Mesodermal cell (in vitro differentiated cells): ENCODE results near the gene MARK3.

Source experiments
- H3K27ac ChIP-seq: 2 replicates; pipeline ENCODE4 v1.7.0; 2013; ENCODE audit warnings: mild to moderate bottlenecking, low read depth, low read length, moderate library complexity; ENCODE audit not compliant: severe bottlenecking
- H3K36me3 ChIP-seq: 2 replicates; pipeline ENCODE4 v1.7.1; 2013; ENCODE audit warnings: mild to moderate bottlenecking, low read length, moderate library complexity; ENCODE audit not compliant: control insufficient read depth, insufficient read depth
- H3K4me1 ChIP-seq: one replicate; pipeline ENCODE4 v1.7.1; 2013; ENCODE audit warnings: mild to moderate bottlenecking, low read length; ENCODE audit not compliant: insufficient read depth, control insufficient read depth, poor library complexity, severe bottlenecking
- H3K4me3 ChIP-seq: 2 replicates; pipeline ENCODE4 v1.7.0; 2013; ENCODE audit warnings: low read length, control low read depth, mild to moderate bottlenecking; ENCODE audit not compliant: insufficient read depth, poor library complexity, severe bottlenecking; ENCODE audit errors: extremely low read depth
- H3K9me3 ChIP-seq: 2 replicates; pipeline ENCODE4 v1.7.1; 2013; ENCODE audit warnings: mild to moderate bottlenecking, low read length, moderate library complexity; ENCODE audit not compliant: control insufficient read depth
- WGBS, 2 experiments: methylation state at CpG; one replicate each; pipeline ENCODE4 v1.1.5; 2013; ENCODE audit warnings: missing lambda C conversion rate in 2 of 2; ENCODE audit not compliant: insufficient coverage in 2 of 2; 5-methylcytosine and 5-hydroxymethylcytosine counted together

Gene MARK3

GRCh38 chr14:103385929-103386712 is 906 bp downstream of the MARK3 start:
- H3K36me3 ChIP-seq = peaks cover 7% of the 10 kb centered on the region
- peak overlapping the region; percentile 66 for H3K27ac ChIP-seq
- H3K4me1 ChIP-seq = peaks cover 7% of the 10 kb centered on the region
- H3K9me3 ChIP-seq = no peaks in the 10 kb centered on the region
- WGBS, 2 experiments = 0% methylated on average over 36 to 40 of the region's 44 CpGs
- peak overlapping the region; percentile 70 for H3K4me3 ChIP-seq

GRCh38 chr14:103386713-103387329 is 1.6 kb downstream of the MARK3 start:
- peaks cover 7% of the 10 kb centered on the region for H3K36me3 ChIP-seq
- H3K27ac ChIP-seq = peak overlapping the region; percentile 66
- WGBS, 2 experiments = 4 to 17% methylated on average over 3 to 4 of the region's 9 CpGs
- H3K4me1 ChIP-seq = peaks cover 7% of the 10 kb centered on the region
- H3K4me3 ChIP-seq = peak overlapping the region; percentile 70
- no peaks in the 10 kb centered on the region for H3K9me3 ChIP-seq

- H3K27ac ChIP-seq = no peak overlapping the region
- no peak overlapping the region for H3K4me3 ChIP-seq
- peaks cover 7% of the 10 kb centered on the region for H3K36me3 ChIP-seq
- no peaks in the 10 kb centered on the region for H3K9me3 ChIP-seq
- 100% methylated on average over 1 of the region's 1 CpG; no CpG with 5 or more reads in 1 of the 2 experiments for WGBS, 2 experiments
- H3K4me1 ChIP-seq = no peaks in the 10 kb centered on the region
Measured at GRCh38 chr14:103388664-103389063, 3.4 kb downstream of the MARK3 start.

GRCh38 chr14:103390605-103391004 is 5.4 kb downstream of the MARK3 start:
- Histone ChIP-seq H3K36me3 (peaks cover 7% of the 10 kb centered on the region), H3K4me3 (no peak overlapping the region), H3K4me1 (no peaks in the 10 kb centered on the region), H3K9me3 (no peaks in the 10 kb centered on the region), H3K27ac (no peak overlapping the region)
- WGBS, 2 experiments = 90 to 92% methylated on average over 2 to 3 of the region's 4 CpGs

GRCh38 chr14:103391048-103391447 is 5.8 kb downstream of the MARK3 start:
- 83% methylated on average over 2 of the region's 4 CpGs; no CpG with 5 or more reads in 1 of the 2 experiments for WGBS, 2 experiments
- Histone ChIP-seq H3K4me1 (peaks cover 3% of the 10 kb centered on the region), H3K4me3 (no peak overlapping the region), H3K36me3 (peaks cover 7% of the 10 kb centered on the region), H3K27ac (no peak overlapping the region), H3K9me3 (no peaks in the 10 kb centered on the region)

- Histone ChIP-seq H3K4me3 (no peak overlapping the region), H3K9me3 (no peaks in the 10 kb centered on the region), H3K27ac (no peak overlapping the region), H3K4me1 (peaks cover 3% of the 10 kb centered on the region), H3K36me3 (peaks cover 7% of the 10 kb centered on the region)
- 93 to 96% methylated on average over 3 to 4 of the region's 5 CpGs for WGBS, 2 experiments
Measured at GRCh38 chr14:103392106-103392505, 6.9 kb downstream of the MARK3 start.

GRCh38 chr14:103392572-103392971 is 7.4 kb downstream of the MARK3 start:
- H3K4me1 ChIP-seq = peaks cover 4% of the 10 kb centered on the region
- WGBS, 2 experiments = 89 to 94% methylated on average over 7 of the region's 8 CpGs
- H3K27ac ChIP-seq = no peak overlapping the region
- peaks cover 7% of the 10 kb centered on the region for H3K36me3 ChIP-seq
- no peak overlapping the region for H3K4me3 ChIP-seq
- H3K9me3 ChIP-seq = no peaks in the 10 kb centered on the region

- Histone ChIP-seq H3K4me1 (peaks cover 9% of the 10 kb centered on the region), H3K27ac (no peak overlapping the region), H3K9me3 (no peaks in the 10 kb centered on the region), H3K36me3 (peaks cover 7% of the 10 kb centered on the region), H3K4me3 (no peak overlapping the region)
- WGBS, 2 experiments = 83 to 90% methylated on average over 5 to 6 of the region's 6 CpGs
Measured at GRCh38 chr14:103393070-103393469, 7.9 kb downstream of the MARK3 start.

- Histone ChIP-seq H3K36me3 (no peaks in the 10 kb centered on the region), H3K4me3 (no peak overlapping the region), H3K4me1 (peaks cover 15% of the 10 kb centered on the region), H3K27ac (no peak overlapping the region), H3K9me3 (no peaks in the 10 kb centered on the region)
- 71 to 81% methylated on average over 3 to 6 of the region's 9 CpGs for WGBS, 2 experiments
Measured at GRCh38 chr14:103393676-103394626, 8.7 kb downstream of the MARK3 start.

GRCh38 chr14:103395244-103395643 is 10.0 kb downstream of the MARK3 start:
- no peak overlapping the region for H3K27ac ChIP-seq
- H3K4me3 ChIP-seq = no peak overlapping the region
- H3K9me3 ChIP-seq = no peaks in the 10 kb centered on the region
- H3K4me1 ChIP-seq = peaks cover 15% of the 10 kb centered on the region
- no peaks in the 10 kb centered on the region for H3K36me3 ChIP-seq
- 60 to 100% methylated on average over 1 of the region's 2 CpGs for WGBS, 2 experiments
